Hypothalamus (tissue), 51 donors: ENCODE data around the gene CPE.
"Not testable (repeated sequence)": the region's sequence is repeated elsewhere in the genome, so short reads cannot be mapped to it uniquely, and the experiment has no call there.

ENCODE experiments used
- DNase-seq, 51 donors: peaks; one replicate each; lab custom pipeline; 2025; lab: John Stamatoyannopoulos, UW

CPE gene

DNA sequence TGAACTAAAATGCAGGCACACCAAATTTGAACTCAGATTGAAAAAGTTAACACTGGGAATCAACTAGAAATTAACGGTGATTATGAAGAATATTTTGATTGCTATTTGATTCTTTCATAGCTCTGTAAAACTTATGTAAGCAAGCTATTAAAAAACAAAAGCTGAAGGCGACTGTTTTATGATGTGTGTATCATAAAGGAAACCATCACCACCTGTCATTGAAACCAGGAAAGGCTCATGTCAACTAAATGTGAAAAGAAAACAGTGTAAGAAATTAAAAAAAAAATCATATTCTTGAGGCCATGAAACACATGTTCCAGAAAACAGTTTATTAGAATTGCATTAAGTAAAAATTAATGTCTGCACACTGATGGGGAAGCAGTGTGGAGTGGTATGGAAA lies 24.2 kb downstream of the CPE start:
- DNase-seq: no peak

DNA sequence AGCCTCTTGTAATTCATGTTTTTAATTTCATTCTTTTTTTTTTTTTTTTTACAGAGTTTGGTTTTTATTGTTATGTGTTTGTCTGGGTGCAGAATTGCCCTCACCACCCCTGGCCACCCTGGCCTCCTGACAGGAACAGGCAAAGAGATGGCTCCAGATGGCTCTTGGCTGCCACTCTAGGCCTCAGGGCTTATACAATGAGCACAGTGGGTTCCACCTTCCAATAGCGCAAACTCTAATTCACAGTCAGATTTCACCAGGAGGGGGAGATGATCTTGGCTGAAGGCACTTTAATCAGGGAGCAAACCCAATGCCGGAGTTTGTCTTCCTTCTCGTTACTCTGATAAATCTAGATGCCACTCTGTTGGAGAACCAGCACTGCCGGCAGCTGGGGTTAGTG lies 24.8 kb downstream of the CPE start:
- peak in 1 of 51 donors; percentile 8 for DNase-seq

DNA sequence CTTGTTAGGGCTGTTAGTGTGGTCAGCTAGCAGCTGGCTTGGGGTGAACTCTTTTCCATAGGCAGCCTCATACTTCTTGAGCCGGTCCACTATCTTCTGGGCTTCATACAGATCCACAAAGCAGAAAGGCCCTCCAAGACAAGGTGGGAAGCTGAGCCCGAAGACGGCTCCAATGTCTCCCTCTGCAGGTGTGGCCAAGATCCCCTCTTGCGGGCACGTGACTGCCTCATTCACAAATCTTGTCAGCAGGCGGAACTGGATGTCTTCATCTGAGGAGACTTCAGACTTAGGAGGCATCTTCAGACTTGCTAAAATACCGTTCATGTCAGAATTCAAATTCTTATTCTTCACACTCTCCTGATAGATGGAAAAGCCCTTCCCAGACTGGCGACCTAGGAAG lies 25.3 kb downstream of the CPE start:
- no peak for DNase-seq

DNA sequence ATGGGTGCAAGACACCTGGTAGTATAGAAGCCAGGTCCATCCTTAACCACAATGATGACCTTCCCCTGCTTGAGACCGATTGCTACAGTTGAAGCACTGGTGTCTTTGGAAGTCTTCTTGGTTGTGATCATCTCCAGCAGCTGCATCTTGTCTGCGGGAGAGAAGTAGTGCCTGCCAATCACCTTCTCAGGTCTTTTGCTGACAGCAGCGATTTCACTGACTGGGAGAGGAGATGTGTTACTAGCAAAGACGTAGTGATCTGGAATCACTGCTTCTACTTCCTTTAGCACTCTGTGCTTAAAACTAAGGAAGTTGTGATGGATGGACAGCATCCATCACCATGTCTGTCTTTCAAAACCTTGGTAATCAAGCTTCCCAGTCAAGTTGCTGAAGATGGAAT lies 25.9 kb downstream of the CPE start:
- no peak for DNase-seq

DNA sequence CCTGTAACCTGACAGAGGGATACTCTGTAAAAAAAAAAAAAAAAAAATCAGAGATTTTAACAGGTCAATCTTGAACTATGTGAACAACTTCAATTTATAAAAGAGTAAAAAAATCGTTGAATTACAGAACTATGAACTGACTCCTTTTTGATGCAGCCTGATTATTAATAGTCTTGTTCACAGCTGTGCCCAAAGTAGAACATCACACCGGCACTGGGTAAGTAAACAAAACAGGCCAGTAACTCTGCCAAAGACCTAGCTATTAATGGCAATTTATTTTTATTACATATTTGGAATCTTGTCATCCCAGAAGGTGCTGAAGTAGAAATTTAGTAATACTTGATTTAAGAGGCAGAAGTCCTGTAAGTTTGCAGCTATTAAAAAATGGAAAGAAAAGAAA lies 31.4 kb downstream of the CPE start:
- DNase-seq: no peak

DNA sequence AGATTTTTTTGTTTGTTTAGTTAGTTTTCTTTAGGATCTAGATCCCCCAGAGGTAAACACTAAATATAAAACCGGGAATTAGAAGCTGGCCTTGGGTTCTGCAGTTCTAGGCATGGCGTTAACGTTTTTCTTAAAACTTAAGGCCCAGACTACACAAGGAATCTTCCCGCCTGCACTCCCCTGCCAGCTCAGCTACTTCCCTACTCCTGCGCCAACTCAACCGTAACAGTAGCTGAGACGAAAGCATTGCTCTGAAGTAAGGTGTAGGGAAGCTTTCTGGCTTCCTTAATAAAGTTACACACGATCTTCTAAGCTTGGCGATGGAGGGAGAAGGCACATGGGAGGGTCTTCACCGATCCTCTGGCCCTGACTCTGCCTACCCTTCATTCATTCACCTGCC lies 37.1 kb downstream of the CPE start:
- no peak for DNase-seq

DNA sequence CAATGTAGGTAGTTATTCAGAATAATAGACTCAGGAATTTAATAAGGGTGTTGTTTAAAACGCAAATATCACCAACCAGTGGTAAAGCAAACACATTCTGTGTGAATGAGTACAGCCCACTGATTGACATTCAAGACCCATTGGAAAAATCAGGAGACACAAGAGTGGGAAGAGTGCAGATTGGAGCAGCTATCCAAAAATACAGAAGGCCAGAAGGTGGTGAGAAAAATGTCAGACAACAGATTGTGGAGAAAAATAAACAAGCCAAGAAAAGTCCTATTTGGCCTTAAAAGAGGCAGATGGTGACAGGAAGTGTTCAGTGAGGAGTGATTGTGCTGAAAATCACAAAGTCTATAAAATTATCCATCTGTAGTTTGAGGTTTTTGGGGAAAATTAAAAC lies 39.3 kb downstream of the CPE start:
- DNase-seq: peak in 1 of 51 donors; percentile 25

DNA sequence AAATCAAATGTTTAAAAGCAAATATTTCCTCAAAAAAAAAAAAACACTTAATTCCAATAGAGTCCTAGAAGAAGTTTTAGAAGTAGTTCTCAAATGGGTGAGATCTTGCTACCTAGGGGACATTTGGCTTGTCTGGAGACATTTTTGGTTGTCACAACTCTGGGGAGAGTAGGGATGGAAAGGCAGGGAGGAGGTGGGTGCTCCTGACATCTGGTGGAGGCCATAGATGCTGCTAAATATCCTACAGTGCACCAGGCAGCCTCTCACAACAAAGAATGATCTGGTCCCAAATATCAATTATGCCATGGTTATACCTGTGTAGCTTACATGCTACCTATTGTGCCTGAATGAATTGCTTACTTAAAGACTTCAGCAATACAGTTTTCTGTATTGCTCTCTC lies 46.8 kb downstream of the CPE start:
- no peak for DNase-seq

DNA sequence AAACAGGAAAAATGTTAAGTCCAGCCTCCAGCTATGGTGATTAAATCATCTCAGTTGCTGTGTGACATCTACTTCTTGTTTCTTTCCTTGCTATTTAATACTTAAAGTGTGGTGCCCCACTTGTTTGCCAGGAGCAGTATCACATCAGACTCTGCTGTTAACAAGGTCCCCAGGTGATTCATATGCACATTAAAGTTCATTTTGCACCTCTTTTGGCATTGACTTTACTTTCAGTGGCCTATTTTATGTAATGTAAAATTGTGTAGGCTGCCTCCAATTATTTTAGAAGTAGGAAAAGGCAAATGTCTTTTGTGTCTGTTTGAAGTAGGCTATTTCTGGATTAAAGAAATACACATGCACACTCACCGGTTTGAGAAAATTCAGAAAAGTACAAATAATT lies 47.5 kb downstream of the CPE start:
- DNase-seq: peak in 1 of 51 donors; percentile 10

DNA sequence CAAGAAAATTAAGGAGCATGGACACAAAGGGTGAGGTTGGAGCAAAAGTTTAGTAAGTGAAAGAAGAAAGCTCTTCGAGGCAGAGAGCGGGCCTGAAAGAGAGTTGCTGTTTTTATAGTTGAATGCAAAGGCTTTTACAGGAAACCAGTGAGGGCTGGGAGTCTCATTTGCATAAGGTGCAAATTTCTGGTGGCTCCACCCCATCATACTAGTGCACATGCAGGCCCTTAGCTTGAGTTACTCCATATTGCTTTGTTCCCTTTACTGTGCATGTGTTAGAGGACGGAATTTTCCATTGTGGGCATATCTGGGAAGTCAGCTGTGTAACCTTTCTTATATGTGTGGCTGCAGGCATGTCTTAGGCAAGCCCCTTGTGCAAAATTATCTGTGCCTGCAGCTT lies 48.0 kb downstream of the CPE start:
- no peak for DNase-seq

DNA sequence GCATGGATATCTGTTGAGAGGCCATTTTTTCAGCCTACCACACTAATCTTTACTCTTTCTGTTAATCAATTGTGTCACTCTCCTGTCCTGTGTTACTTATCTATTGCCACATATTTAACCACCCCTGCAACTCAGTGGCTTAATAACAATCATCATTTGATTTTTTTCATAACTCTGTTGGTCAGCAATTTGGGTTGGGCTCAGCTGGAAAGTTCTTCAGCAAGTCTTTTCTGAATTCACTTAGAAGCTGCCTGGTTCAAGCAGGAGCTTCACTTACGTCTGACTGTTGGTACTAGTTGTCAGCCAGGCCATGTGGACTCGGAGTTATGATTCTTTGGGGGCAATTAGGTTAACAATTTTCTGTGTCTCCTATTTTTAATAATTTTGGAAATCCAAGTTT lies 50.1 kb downstream of the CPE start:
- no peak for DNase-seq

DNA sequence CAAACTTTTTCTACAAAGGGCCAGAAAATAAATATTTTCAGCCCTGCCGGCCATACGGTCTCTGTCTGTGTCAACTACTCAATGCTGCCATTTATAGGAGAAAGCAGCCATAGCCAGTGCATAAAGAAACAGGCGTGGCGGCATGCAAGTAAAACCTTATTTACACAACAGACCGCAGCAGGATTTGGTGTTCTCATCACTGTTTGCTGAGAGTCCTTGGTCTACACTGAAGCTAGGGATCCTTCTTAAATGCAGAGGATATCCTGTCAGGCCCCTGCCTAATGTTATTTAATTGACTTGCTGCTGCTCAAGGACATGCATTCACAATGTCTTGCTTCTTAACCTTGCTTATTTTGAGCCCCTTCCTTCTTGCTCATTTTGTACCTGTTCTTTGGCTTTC lies 54.7 kb downstream of the CPE start:
- DNase-seq: no peak

DNA sequence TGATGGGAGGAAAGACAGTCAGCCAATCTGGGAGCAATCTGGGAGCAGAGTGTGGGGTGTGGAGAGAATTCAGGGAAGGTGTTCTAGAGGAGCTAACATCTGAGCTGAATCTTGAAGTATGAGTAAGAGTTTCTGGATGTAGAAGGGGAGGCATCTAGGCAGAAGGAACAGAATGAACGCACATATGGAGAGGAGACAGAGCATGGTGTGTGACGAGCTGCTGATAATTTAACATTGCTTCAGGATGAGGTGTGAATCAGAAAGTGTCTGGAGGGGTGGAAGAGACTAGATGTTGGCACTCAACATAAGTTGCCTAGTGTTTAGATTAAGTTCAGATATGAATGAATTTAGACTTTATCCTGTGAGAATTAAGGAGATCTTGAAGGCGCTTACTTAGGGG lies 58.9 kb downstream of the CPE start:
- DNase-seq: peak in 1 of 51 donors; percentile 17

DNA sequence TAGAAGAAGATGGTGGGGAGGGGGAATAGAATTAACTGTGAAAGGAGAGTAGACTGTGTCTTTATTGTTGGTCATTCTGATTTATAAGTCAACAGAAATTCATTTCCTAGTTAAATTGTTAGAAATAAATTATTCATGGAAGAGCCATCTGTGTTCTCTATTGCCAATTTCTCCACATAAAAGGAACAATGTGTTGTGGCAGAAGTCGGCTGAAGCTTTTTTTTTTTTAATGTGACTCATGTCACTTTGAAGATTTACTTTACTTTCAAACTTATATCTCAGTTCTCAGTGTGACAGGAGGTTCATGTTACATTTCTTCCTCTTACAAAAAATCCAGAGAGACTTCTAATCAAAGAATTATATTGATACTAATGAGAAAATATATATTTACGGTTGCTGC lies 60.5 kb downstream of the CPE start:
- no peak for DNase-seq

DNA sequence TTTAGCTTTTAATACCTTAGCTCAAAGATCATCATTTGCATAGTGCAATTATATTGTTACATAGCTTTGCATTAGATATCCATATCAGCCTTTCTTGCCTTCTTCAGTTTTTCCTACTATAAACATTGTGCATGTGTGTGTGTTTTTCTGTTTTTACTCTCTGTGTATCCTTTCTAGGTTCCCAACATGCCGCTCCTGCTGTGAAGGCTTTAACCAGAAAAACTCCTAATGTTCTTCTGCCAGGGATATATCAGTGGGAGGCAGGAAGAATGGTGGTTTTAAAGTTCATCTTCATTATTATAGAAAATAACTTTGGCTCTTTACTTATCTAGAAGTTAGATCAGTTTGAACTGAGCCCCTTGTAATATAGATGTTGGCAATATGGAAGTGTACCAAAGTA lies 61.2 kb downstream of the CPE start:
- DNase-seq: no peak

DNA sequence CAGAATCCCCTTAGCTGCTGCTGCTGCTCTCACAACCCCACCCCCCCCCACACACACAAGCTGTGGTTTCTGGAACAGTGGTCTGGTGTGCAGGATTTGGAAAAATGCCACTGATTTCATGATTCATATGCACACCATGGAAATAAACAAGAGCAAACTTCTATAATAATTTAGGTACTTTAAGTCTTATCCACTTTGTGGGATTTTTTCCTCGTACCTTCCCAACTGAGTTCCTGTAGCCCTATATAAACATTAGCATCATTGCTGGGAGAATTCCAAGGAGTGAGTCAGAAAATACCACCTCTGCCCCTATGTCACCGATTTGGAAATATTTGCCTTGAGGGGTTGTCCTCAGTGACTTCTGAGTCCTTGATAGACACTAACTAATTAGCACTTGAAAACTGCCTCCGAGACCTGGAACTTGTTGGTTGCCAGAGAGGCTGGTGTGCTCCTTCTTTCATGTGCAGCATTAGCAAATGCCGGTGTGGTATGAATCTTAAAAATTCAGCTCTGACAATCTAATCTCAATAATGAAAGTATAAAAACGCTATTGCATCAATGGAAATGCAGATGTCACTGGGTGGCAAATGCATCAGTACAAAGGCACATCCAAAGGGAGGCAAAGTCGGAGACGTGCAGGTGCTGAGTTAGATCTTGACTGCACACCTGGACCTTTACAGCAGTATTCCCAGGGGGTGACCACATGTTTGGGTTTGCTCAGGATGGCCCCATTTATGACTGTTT lies 61.8 kb downstream of the CPE start:
- no peak for DNase-seq

DNA sequence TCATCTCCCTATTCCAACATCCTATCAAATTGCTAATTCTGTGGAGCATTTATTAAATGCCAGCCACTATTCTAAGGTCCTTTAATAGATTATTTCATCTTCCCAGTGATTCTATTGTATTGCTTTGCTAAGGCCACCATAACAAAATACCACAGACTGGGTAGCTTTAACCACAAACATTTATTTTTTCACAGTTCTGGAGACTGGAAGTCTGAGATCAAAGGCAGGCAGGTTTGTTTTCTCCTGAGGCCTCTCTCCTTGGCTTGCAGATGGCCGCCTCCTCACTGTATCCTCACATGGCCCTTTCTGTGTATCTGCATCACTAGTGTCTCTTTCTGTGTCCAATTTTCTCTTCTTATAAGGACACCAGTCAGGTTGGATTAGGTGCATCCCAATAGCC lies 64.5 kb downstream of the CPE start:
- DNase-seq: no peak

DNA sequence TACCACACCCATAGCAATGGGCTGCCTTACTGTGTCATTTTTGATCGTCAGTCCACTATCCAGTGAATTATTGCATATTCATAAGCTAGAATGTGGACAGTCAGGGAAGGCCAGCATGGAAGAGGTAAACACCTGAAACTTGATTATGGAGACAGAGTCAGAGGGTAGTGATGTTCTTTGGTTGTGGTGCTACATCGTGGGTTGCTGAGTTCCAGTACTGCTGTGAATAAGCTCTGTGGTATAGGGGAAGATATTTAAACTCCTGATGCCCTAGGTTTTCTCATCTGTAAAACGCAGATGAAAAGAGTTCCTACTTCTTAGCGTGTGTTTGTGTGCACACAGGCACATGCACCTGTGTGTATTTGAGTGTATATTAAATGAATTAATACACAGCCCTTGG lies 69.9 kb downstream of the CPE start:
- no peak for DNase-seq

DNA sequence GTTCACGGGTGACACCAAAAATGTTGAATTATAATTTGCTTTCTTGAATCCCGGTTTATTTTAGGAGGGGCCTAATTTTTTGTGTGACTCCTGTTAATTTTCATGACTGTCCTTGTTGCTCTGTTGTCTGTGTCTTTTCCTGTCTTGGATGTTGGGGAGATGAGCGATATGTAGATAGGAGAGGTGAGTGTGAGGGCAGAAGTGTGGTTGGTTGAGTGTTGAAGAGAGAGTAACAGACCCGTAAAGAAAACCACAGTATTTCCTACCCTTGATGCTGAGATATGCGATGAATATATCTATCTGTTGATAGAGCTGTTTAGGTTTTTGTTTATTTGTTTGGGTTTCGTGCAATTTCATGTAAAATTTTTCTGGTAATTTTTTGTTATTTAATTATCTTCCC lies 70.5 kb downstream of the CPE start:
- DNase-seq: no peak

DNA sequence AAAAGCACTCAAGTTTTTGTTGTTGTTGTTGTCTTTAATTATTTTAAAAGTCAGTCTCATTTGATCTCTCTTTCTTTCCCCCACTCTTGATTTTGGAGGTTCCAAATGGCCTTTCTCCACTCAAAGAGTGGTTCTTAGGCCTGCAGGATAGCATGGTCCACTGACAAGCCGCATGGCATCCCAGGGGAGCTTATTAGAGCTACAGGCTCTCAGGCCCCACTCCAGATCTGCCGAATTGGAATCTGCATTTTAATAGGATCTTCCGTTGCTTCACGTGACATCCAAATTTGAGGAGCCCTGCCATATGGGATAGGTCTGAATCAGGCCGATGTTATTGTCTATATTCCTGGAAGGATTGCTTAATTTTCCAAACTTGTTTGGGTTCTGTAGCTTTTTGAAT lies 72.1 kb downstream of the CPE start:
- DNase-seq: no peak

DNA sequence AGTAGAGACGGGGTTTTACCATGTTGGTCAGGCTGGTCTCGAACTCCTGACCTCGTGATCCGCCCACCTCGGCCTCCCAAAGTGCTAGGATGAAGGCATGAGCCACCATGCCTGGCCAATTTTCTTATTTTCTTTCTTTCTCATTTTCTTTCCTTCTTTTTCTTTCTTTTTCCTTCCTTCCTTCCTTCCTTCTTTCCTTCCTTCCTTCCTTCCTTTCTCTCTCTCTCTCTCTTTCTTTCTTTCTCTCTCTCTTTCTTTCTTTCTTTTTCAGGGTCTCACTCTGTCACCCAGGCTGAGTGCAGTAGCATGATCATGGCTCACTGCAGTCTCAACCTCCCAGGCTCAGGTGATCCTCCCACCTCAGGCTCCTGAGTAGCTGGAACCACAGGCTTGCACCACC lies 74.3 kb downstream of the CPE start:
- DNase-seq: not testable (repeated sequence)

DNA sequence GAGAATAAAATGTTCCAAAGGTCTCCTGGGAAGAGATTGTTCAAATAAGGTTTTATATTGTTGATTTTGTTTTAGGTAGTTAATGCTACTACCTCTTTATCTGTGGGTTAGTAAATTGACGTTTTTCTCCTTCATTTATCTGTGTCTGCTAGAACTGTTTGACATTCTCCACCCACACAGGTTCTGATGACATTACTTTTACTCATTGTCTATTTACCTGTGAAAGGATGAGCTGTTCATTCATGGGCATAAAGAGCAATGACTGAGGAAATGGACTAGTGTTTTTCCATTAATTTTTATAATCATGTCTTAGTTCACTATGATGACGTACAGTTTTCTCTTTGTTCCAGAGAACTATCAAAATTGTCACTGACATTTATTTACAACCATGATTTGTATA lies 75.6 kb downstream of the CPE start:
- DNase-seq: no peak

DNA sequence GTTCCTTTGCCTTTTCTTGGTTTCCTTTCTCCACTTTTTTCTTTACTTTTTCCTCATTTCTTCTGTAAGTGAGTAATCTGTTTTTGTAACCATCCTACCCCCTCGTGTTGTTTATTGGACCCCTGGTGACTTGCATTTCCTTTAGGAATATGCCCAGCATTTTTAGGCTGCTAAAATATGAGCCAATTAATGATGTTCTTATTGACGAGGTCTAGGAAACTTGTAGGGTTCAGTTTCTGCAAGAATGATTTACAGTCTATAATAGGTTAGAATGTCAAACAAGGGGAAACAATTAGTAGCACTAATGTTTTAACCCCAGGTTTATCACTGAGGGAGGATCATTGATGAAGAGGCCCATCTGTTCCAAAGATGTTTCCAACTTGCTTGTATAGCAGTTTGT lies 79.0 kb downstream of the CPE start:
- DNase-seq: no peak
